HG02678 (cell line): ENCODE results near the gene RTKN.
A peak's percentile ranks its signal among the peaks of the same experiment; 100 is the strongest.

Experiments
- ATAC-seq: cut with Tn5 transposase; IDR thresholded peaks from one replicate; pipeline ENCODE4 v1.9.1; 2021; ENCODE audit warnings: mild to moderate bottlenecking, moderate library complexity; ENCODE audit not compliant: unreplicated experiment

RTKN gene

GRCh38 chr2:74440378-74441169 is 1.2 kb downstream of the RTKN start:
- ATAC-seq, result peak; percentile 93

- ATAC-seq, result peak; percentile 0
These were observed 1.8 kb downstream of the RTKN start for GRCh38 chr2:74439803-74440377.

- ATAC-seq, result no peak
These were observed 2.4 kb downstream of the RTKN start for GRCh38 chr2:74439373-74439772.

GRCh38 chr2:74438248-74438647 is 3.5 kb downstream of the RTKN start:
- no peak for ATAC-seq

- ATAC-seq, result no peak
These were observed 4.7 kb downstream of the RTKN start for GRCh38 chr2:74436848-74437695.

GRCh38 chr2:74436111-74436805 is 5.5 kb downstream of the RTKN start:
- ATAC-seq, result no peak

GRCh38 chr2:74430502-74430901 is 11.2 kb downstream of the RTKN start:
- no peak for ATAC-seq

GRCh38 chr2:74429487-74430451 is 12.0 kb downstream of the RTKN start:
- no peak for ATAC-seq

GRCh38 chr2:74428675-74429074 is 13.1 kb downstream of the RTKN start:
- no peak for ATAC-seq

- no peak for ATAC-seq
These were observed 14.2 kb downstream of the RTKN start for GRCh38 chr2:74427551-74427950.

- ATAC-seq, result no peak
These were observed 15.5 kb downstream of the RTKN start for GRCh38 chr2:74426181-74426758.

GRCh38 chr2:74425523-74425922 is 16.2 kb downstream of the RTKN start:
- no peak for ATAC-seq

- no peak for ATAC-seq
These were observed 16.7 kb downstream of the RTKN start for GRCh38 chr2:74424995-74425406.

GRCh38 chr2:74424139-74424992 is 17.4 kb downstream of the RTKN start:
- no peak for ATAC-seq

GRCh38 chr2:74423231-74424095 is 18.3 kb downstream of the RTKN start:
- no peak for ATAC-seq

- ATAC-seq, result peak; percentile 95
These were observed 20.4 kb downstream of the RTKN start, which contains the start of the genes C2orf81 and WDR54 for GRCh38 chr2:74421221-74421870. C2orf81 (minus strand) TSS chr2:74421619; CDS start chr2:74421560, 59 bp downstream. WDR54 (plus strand) TSS chr2:74421730; CDS start chr2:74422154, 424 bp downstream.
